COR-L47 (cell line): ENCODE measurements around the gene MKNK2.
A peak's percentile ranks its signal among the peaks of the same experiment; 100 is the strongest.
"Not testable (repeated sequence)": the region's sequence is repeated elsewhere in the genome, so short reads cannot be mapped to it uniquely, and the experiment has no call there.

Source experiments
- DNase-seq: peaks from one replicate; lab custom pipeline; 2025; lab: John Stamatoyannopoulos, UW

The MKNK2 gene

GRCh38 chr19:2043961-2044708, 6.9 kb downstream of the MKNK2 start:
- DNase-seq, result no peak

- DNase-seq, result no peak
Measured at GRCh38 chr19:2043251-2043641, 7.8 kb downstream of the MKNK2 start.

- no peak for DNase-seq
Measured at GRCh38 chr19:2042485-2043250, 8.4 kb downstream of the MKNK2 start.

GRCh38 chr19:2041683-2042484, 9.2 kb downstream of the MKNK2 start:
- DNase-seq, result peak; percentile 97

- DNase-seq, result no peak
Measured at GRCh38 chr19:2041433-2041682, 9.7 kb downstream of the MKNK2 start.

GRCh38 chr19:2040647-2041432, 10.2 kb downstream of the MKNK2 start:
- DNase-seq, result no peak

- DNase-seq, result no peak
Measured at GRCh38 chr19:2039959-2040646, 10.9 kb downstream of the MKNK2 start.

GRCh38 chr19:2039089-2039958, 11.7 kb downstream of the MKNK2 start:
- DNase-seq, result no peak

- DNase-seq, result no peak
Measured at GRCh38 chr19:2038284-2039088, 12.6 kb downstream of the MKNK2 start.

- DNase-seq, result no peak
Measured at GRCh38 chr19:2037651-2038255, 13.3 kb downstream of the MKNK2 start.

GRCh38 chr19:2036424-2036823, 14.6 kb downstream of the MKNK2 start:
- no peak for DNase-seq

- DNase-seq, result no peak
Measured at GRCh38 chr19:2035590-2035991, 15.5 kb downstream of the MKNK2 start.

GRCh38 chr19:2034729-2035589, 16.1 kb downstream of the MKNK2 start:
- DNase-seq, result no peak

GRCh38 chr19:2034253-2034652, 16.8 kb downstream of the MKNK2 start:
- DNase-seq, result not testable (repeated sequence)

- DNase-seq, result no peak
Measured at GRCh38 chr19:2033825-2034159, 17.3 kb downstream of the MKNK2 start.

GRCh38 chr19:2033115-2033824, 17.8 kb downstream of the MKNK2 start:
- no peak for DNase-seq

- DNase-seq, result peak; percentile 83
Measured at GRCh38 chr19:2032296-2032941, 18.6 kb downstream of the MKNK2 start.
